ENCODE results near the gene KLK11. TPM values are rescaled to one million over a fixed set of nuclear protein-coding genes. Genes with fewer than 3 reads are reported as not detected.

The KLK11 gene
- polyA plus RNA-seq, 1 experiment = not detected

GRCh38 chr19:50975766-50976165 is 50.6 kb downstream of the KLK11 start:
- Histone ChIP-seq H3K9me3 (ENCODE audit: control insufficient read depth, insufficient read depth, low read length) (no peaks in the 10 kb centered on the region), H3K4me3 (ENCODE audit: low read depth, low read length) (no peak overlapping the region), H3K27me3 (ENCODE audit: control insufficient read depth, insufficient read depth, low read length) (no peaks in the 10 kb centered on the region), H3K27ac (ENCODE audit: low read depth, low read length) (no peak overlapping the region)
- ChIA-PET CTCF (no interaction called here), POLR2A (no interaction called here)
- no peak for DNase-seq (ENCODE audit: low read depth, low spot score)
- no peak for TF ChIP-seq CTCF (IDR thresholded peaks at IDR 0.05; ENCODE audit: low read depth, low read length)

DNA sequence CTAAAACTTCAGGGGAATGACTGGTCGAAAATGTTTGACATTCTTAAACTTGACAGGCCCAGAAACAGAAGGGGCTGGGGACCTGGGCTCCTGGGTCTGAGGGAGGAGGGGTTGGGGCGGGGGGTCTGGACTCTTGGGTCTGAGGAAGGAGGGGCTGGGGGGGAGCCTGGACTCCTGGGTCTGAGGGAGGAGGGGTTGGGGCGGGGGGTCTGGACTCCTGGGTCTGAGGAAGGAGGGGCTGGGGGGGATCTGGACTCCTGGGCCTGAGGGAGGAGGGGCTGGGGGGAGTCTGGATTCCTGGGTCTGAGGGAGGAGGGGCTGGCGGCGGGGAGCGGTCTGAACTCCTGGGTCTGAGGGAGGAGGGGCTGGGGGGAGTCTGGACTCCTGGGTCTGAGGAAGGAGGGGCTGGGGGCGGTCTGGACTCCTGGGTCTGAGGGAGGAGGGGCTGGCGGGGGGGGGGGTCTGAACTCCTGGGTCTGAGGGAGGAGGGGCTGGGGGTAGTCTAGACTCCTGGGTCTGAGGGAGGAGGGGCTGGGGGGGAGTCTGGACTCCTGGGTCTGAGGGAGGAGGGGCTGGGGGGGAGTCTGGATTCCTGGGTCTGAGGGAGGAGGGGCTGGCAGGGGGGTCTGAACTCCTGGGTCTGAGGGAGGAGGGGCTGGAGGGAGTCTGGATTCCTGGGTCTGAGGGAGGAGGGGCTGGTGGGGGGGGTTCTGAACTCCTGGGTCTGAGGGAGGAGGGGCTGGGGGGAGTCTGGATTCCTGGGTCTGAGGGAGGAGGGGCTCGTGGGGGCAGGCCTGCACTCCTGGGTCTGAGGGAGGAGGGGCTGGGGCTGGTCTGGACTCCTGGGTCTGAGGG is 51.5 kb downstream of the KLK11 start:
- CTCF ChIA-PET = no interaction called here
- Histone ChIP-seq H3K27ac (ENCODE audit: low read depth, low read length) (no peak overlapping the region), H3K9me3 (ENCODE audit: control insufficient read depth, insufficient read depth, low read length) (no peaks in the 10 kb centered on the region), H3K27me3 (ENCODE audit: control insufficient read depth, insufficient read depth, low read length) (no peaks in the 10 kb centered on the region), H3K4me3 (ENCODE audit: low read depth, low read length) (no peak overlapping the region)
- TF ChIP-seq CTCF (IDR thresholded peaks at IDR 0.05; ENCODE audit: low read depth, low read length) = no peak
- POLR2A ChIA-PET = no interaction called here
- DNase-seq (ENCODE audit: low read depth, low spot score) = no peak

DNA sequence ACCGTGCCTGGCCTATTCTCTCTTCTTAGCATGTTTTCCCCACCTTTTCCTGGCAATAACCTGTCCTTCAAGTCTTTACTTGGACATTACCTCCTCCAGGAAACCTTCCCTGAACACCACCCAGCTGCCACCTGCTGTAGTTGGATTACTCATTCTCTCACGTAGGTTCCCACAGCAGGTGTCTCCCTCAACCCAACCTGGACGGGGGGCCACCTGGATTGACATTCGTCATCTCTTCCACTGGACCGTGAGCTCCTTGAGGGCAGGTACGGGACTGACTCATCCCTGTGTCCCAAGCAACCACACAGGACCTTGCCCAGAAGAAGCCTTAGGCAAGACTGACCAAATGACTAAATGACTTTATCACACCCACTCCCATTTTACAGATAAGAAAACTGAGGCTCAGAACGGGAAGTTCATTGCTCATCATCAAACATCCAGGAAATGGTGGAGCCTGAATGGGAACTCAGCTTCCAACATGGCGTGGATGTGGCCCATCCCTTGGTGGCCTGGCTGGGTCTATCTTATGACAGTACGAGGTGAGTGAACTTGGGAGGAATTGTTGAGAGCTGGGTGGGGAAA is 53.5 kb downstream of the KLK11 start:
- POLR2A ChIA-PET = no interaction called here
- H3K27me3 ChIP-seq (ENCODE audit: control insufficient read depth, insufficient read depth, low read length) = no peaks in the 10 kb centered on the region
- peaks cover 5% of the 10 kb centered on the region; the same call in 1 of the 2 replicates for H3K9me3 ChIP-seq (ENCODE audit: control insufficient read depth, insufficient read depth, low read length)
- H3K4me3 ChIP-seq (ENCODE audit: low read depth, low read length) = no peak overlapping the region
- H3K27ac ChIP-seq (ENCODE audit: low read depth, low read length) = no peak overlapping the region
- TF ChIP-seq CTCF (IDR thresholded peaks at IDR 0.05; ENCODE audit: low read depth, low read length) = no peak
- DNase-seq (ENCODE audit: low read depth, low spot score) = no peak
- CTCF ChIA-PET = no interaction called here

Other genes starting within 250 kb of the KLK11 start
- not detected in 2 replicates for gene ACP4, start 236.2 kb downstream of the KLK11 start, polyA plus RNA-seq (2011; rRNA removed)
- gene KLK1, start 202.8 kb downstream of the KLK11 start, polyA plus RNA-seq (2011; rRNA removed) = not detected in 2 replicates
- not detected in 2 replicates for gene KLK15, start 193.0 kb downstream of the KLK11 start, polyA plus RNA-seq (2011; rRNA removed)
- gene KLK3, start 171.7 kb downstream of the KLK11 start, polyA plus RNA-seq (2011; rRNA removed) = not detected in 2 replicates
- gene KLK2, start 153.2 kb downstream of the KLK11 start, polyA plus RNA-seq (2011; rRNA removed) = not detected in 2 replicates
- not detected in 2 replicates for gene KLK4, start 115.2 kb downstream of the KLK11 start, polyA plus RNA-seq (2011; rRNA removed)
- not detected in 2 replicates for gene KLK5, start 73.6 kb downstream of the KLK11 start, polyA plus RNA-seq (2011; rRNA removed)
- gene KLK6, start 57.0 kb downstream of the KLK11 start, polyA plus RNA-seq (2011; rRNA removed) = not detected in 2 replicates
- gene KLK7, start 42.7 kb downstream of the KLK11 start, polyA plus RNA-seq (2011; rRNA removed) = not detected in 2 replicates
- not detected in 2 replicates for gene KLK8, start 25.0 kb downstream of the KLK11 start, polyA plus RNA-seq (2011; rRNA removed)
- gene KLK10, start 6.9 kb downstream of the KLK11 start, polyA plus RNA-seq (2011; rRNA removed) = not detected in 2 replicates
- gene KLK12, start 8.4 kb upstream of the KLK11 start, polyA plus RNA-seq (2011; rRNA removed) = not detected in 2 replicates
- gene KLK13, start 38.5 kb upstream of the KLK11 start, polyA plus RNA-seq (2011; rRNA removed) = not detected in 2 replicates
- gene KLK14, start 56.3 kb upstream of the KLK11 start, polyA plus RNA-seq (2011; rRNA removed) = not detected in 2 replicates
- gene CTU1, start 81.8 kb upstream of the KLK11 start, polyA plus RNA-seq (2011; rRNA removed) = 1.7 and 2.1 TPM in 2 replicates
- 0.05 TPM in 1 of 2 replicates, not detected in the other for gene SIGLEC9, start 98.3 kb upstream of the KLK11 start, polyA plus RNA-seq (2011; rRNA removed)
- not detected in 2 replicates for gene SIGLEC7, start 115.7 kb upstream of the KLK11 start, polyA plus RNA-seq (2011; rRNA removed)
- not detected in 2 replicates for gene CD33, start 198.5 kb upstream of the KLK11 start, polyA plus RNA-seq (2011; rRNA removed)
- gene SIGLECL1, start 224.5 kb upstream of the KLK11 start, polyA plus RNA-seq (2011; rRNA removed) = not detected in 2 replicates